H9 (cell line): ENCODE data around the gene GCK. TPM values are rescaled to one million over a fixed set of nuclear protein-coding genes. Genes with fewer than 3 reads are reported as not detected.

Source experiments
- DNase-seq: peaks from one replicate; pipeline ENCODE4 v3.0.0-alpha.2; 2017
- H2AFZ ChIP-seq: one replicate; pipeline ENCODE4 v1.6.1; 2013; ENCODE audit warnings: mild to moderate bottlenecking, low read length, control low read depth, moderate library complexity
- H2AK5ac ChIP-seq: 2 replicates; pipeline ENCODE4 v1.6.1; 2013; ENCODE audit warnings: low read length, control low read depth, mixed read lengths; ENCODE audit not compliant: insufficient read length
- H2BK120ac ChIP-seq: one replicate; pipeline ENCODE4 v1.6.1; 2013; ENCODE audit warnings: low read depth, mild to moderate bottlenecking, low read length, control low read depth, inconsistent platforms; ENCODE audit not compliant: poor library complexity, severe bottlenecking
- H2BK12ac ChIP-seq: 2 replicates; pipeline ENCODE4 v1.6.1; 2013; ENCODE audit warnings: low read length, control low read depth, mixed read lengths, low read depth; ENCODE audit not compliant: insufficient read length
- H2BK15ac ChIP-seq: 2 replicates; pipeline ENCODE4 v1.6.1; 2013; ENCODE audit warnings: low read depth, low read length, control low read depth
- H2BK20ac ChIP-seq: one replicate; pipeline ENCODE4 v1.6.1; 2013; ENCODE audit warnings: low read depth, mild to moderate bottlenecking, low read length, control low read depth, inconsistent platforms; ENCODE audit not compliant: poor library complexity, severe bottlenecking
- H2BK5ac ChIP-seq: 2 replicates; pipeline ENCODE4 v1.6.1; 2013; ENCODE audit warnings: low read length, control low read depth, mixed read lengths; ENCODE audit not compliant: insufficient read length
- H3K14ac ChIP-seq: 2 replicates; pipeline ENCODE4 v1.6.1; 2013; ENCODE audit warnings: low read length, control low read depth; ENCODE audit not compliant: insufficient read depth
- H3K18ac ChIP-seq: 2 replicates; pipeline ENCODE4 v1.6.1; 2013; ENCODE audit warnings: low read depth, mild to moderate bottlenecking, mixed read lengths, low read length, control low read depth; ENCODE audit not compliant: insufficient read length
- H3K23ac ChIP-seq: 2 replicates; pipeline ENCODE4 v1.6.1; 2013; ENCODE audit warnings: low read length, control low read depth, mixed read lengths, low read depth; ENCODE audit not compliant: insufficient read length
- H3K23me2 ChIP-seq: 2 replicates; pipeline ENCODE4 v1.6.1; 2013; ENCODE audit warnings: low read depth, mild to moderate bottlenecking, mixed read lengths, low read length, control low read depth; ENCODE audit not compliant: insufficient read length, poor library complexity, severe bottlenecking
- H3K27ac ChIP-seq: 2 replicates; pipeline ENCODE4 v1.5.1; 2013; ENCODE audit warnings: low read length, control low read depth, mixed read lengths, low read depth; ENCODE audit not compliant: insufficient read length
- H3K27me3 ChIP-seq: 2 replicates; pipeline ENCODE4 v1.6.1; 2013; ENCODE audit warnings: low read length, control low read depth, inconsistent platforms; ENCODE audit not compliant: insufficient read depth
- H3K4ac ChIP-seq: 2 replicates; pipeline ENCODE4 v1.6.1; 2013; ENCODE audit warnings: low read depth, mild to moderate bottlenecking, control low read depth, inconsistent platforms, low read length, moderate library complexity
- H3K4me1 ChIP-seq: 2 replicates; pipeline ENCODE4 v1.6.1; 2013; ENCODE audit warnings: low read length, control low read depth, inconsistent platforms; ENCODE audit not compliant: insufficient read depth
- H3K4me2 ChIP-seq: 2 replicates; pipeline ENCODE4 v1.6.1; 2013; ENCODE audit warnings: low read length, control low read depth, mixed read lengths; ENCODE audit not compliant: insufficient read length, insufficient read depth
- H3K56ac ChIP-seq: 2 replicates; pipeline ENCODE4 v1.6.1; 2013; ENCODE audit warnings: low read depth, mild to moderate bottlenecking, mixed read lengths, low read length, control low read depth; ENCODE audit not compliant: insufficient read length
- H3K79me1 ChIP-seq: 2 replicates; pipeline ENCODE4 v1.6.1; 2013; ENCODE audit warnings: low read depth, mild to moderate bottlenecking, moderate library complexity, low read length, control low read depth, inconsistent platforms; ENCODE audit not compliant: insufficient read depth, poor library complexity, severe bottlenecking
- H3K79me2 ChIP-seq: 2 replicates; pipeline ENCODE4 v1.6.1; 2013; ENCODE audit warnings: low read length, control low read depth, inconsistent platforms; ENCODE audit not compliant: insufficient read depth
- H3K9ac ChIP-seq: 2 replicates; pipeline ENCODE4 v1.6.1; 2013; ENCODE audit warnings: low read length, control low read depth, mixed read lengths; ENCODE audit not compliant: insufficient read length; ENCODE audit errors: extremely low read depth
- H3K9me3 ChIP-seq: one replicate; pipeline ENCODE4 v1.6.1; 2013; ENCODE audit warnings: low read depth, low read length, inconsistent platforms; ENCODE audit not compliant: control insufficient read depth
- H3T11ph ChIP-seq: one replicate; pipeline ENCODE4 v1.6.1; 2013; ENCODE audit warnings: mild to moderate bottlenecking, low read length, control low read depth, inconsistent platforms
- H4K20me1 ChIP-seq: one replicate; pipeline ENCODE4 v1.6.1; 2013; ENCODE audit not compliant: control insufficient read depth, insufficient read length, insufficient read depth
- H4K5ac ChIP-seq: 2 replicates; pipeline ENCODE4 v1.6.1; 2013; ENCODE audit warnings: low read depth, mild to moderate bottlenecking, mixed read lengths, low read length, control low read depth; ENCODE audit not compliant: insufficient read length
- H4K8ac ChIP-seq: replicated peaks from 2 replicates; pipeline ENCODE4 v1.6.1; 2013; ENCODE audit warnings: low read length, control low read depth, mixed read lengths, low read depth; ENCODE audit not compliant: insufficient read length
- H4K91ac ChIP-seq: 2 replicates; pipeline ENCODE4 v1.6.1; 2013; ENCODE audit warnings: low read depth, mild to moderate bottlenecking, moderate library complexity, mixed read lengths, low read length, control low read depth; ENCODE audit not compliant: insufficient read length
- H3K27ac Mint-ChIP-seq, 3 experiments: 2 replicates in 2 of 3; 3 replicates in 1 of 3; pipeline ENCODE4 v1.8.0; 2020 to 2021; ENCODE audit warnings: mixed read lengths in 3 of 3, mild to moderate bottlenecking in 1 of 3, moderate library complexity in 1 of 3
- H3K27me3 Mint-ChIP-seq: 2 replicates; pipeline ENCODE4 v1.8.0; 2021; ENCODE audit warnings: low read depth, mild to moderate bottlenecking, moderate library complexity, mixed read lengths
- H3K36me3 Mint-ChIP-seq, 3 experiments: 2 replicates in 2 of 3; 3 replicates in 1 of 3; pipeline ENCODE4 v1.8.0; 2020 to 2021; ENCODE audit warnings: low read depth in 3 of 3, mixed read lengths in 3 of 3; ENCODE audit not compliant: insufficient read depth in 1 of 3
- H3K4me1 Mint-ChIP-seq, 2 experiments: 2 replicates each; pipeline ENCODE4 v1.8.0; 2020; ENCODE audit warnings: mixed read lengths in 2 of 2
- H3K4me3 Mint-ChIP-seq, 2 experiments: 2 replicates in 1 of 2; 3 replicates in 1 of 2; pipeline ENCODE4 v1.8.0; 2020 to 2021; ENCODE audit warnings: mild to moderate bottlenecking in 2 of 2, mixed read lengths in 2 of 2, moderate library complexity in 1 of 2
- H3K9me3 Mint-ChIP-seq, 2 experiments: 2 replicates in 1 of 2; 3 replicates in 1 of 2; pipeline ENCODE4 v1.8.0; 2020; ENCODE audit warnings: mild to moderate bottlenecking in 2 of 2, mixed read lengths in 2 of 2, moderate library complexity in 1 of 2
- WGBS: extraction: QIAGEN DNeasy Blood & Tissue Kit; methylation state at CpG from one replicate; pipeline ENCODE4 v1.1.7; 2013; ENCODE audit warnings: missing lambda C conversion rate, low lambda C conversion rate, mixed read lengths; ENCODE audit not compliant: insufficient read length; ENCODE audit errors: extremely low coverage; 5-methylcytosine and 5-hydroxymethylcytosine counted together
- total RNA-seq: library from RNA; stranded (reverse); gene quantifications from 2 replicates; pipeline ENCODE4 v1.2.1, GENCODE V29; 2021
- TF ChIP-seq, protein P1 (sequence below): fragments of 200-600 bp; sonication (generic); conservative IDR thresholded peaks from 3 replicates; pipeline ENCODE4 v1.8.0; 2021; ENCODE audit warnings: antibody characterized with exemption, mild to moderate bottlenecking

Gene GCK
- total RNA-seq, 1 experiment from 2014 or later, result 0.98 TPM

DNA sequence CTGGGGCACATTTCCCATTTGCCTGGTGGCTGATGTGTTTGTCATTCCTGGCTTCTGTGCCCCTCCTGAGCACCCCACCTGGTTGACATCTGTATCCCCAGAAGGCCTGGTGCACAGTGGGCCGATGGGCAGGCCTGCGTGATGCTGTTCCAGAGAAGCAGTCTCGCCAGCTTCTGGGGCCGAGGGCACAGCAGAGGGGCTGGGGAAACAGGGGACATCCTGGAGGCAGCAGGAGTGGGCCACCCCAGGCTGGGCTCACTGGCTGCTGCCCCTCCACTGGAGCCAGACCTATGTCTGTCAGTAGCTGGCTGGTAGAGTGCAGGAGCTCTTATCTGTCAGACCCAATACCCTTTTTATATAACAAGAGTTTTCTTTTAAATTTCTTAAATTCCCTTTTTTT, 47.2 kb downstream of the GCK start:
- H3K23me2 ChIP-seq, result peaks cover 9% of the 10 kb centered on the region

More for the DNA sequence above, 47.2 kb downstream of the GCK start:
- no peak overlapping the region for H3K27ac Mint-ChIP-seq
- DNase-seq, result no peak
- Histone ChIP-seq H3K9ac (no peak overlapping the region), H2AK5ac (no peak overlapping the region), H2BK5ac (no peak overlapping the region), H3K14ac (no peak overlapping the region), H3K9me3 (no peaks in the 10 kb centered on the region), H2AFZ (no peak overlapping the region), H3K79me1 (no peaks in the 10 kb centered on the region), H2BK20ac (no peak overlapping the region), H3K4ac (no peak overlapping the region), H4K5ac (no peak overlapping the region), H3K18ac (no peak overlapping the region), H3T11ph (no peak overlapping the region), H3K4me2 (no peak overlapping the region), H3K27ac (no peak overlapping the region), H4K91ac (no peak overlapping the region), H2BK120ac (no peak overlapping the region), H4K20me1 (no peaks in the 10 kb centered on the region), H2BK15ac (no peak overlapping the region), H3K23ac (no peak overlapping the region), H3K56ac (no peak overlapping the region), H2BK12ac (no peak overlapping the region), H3K27me3 (peaks cover 8% of the 10 kb centered on the region; the same call in 1 of the 2 replicates), H3K79me2 (no peaks in the 10 kb centered on the region), H4K8ac (no peak overlapping the region), H3K4me1 (no peaks in the 10 kb centered on the region)
- TF ChIP-seq, protein P1, sequence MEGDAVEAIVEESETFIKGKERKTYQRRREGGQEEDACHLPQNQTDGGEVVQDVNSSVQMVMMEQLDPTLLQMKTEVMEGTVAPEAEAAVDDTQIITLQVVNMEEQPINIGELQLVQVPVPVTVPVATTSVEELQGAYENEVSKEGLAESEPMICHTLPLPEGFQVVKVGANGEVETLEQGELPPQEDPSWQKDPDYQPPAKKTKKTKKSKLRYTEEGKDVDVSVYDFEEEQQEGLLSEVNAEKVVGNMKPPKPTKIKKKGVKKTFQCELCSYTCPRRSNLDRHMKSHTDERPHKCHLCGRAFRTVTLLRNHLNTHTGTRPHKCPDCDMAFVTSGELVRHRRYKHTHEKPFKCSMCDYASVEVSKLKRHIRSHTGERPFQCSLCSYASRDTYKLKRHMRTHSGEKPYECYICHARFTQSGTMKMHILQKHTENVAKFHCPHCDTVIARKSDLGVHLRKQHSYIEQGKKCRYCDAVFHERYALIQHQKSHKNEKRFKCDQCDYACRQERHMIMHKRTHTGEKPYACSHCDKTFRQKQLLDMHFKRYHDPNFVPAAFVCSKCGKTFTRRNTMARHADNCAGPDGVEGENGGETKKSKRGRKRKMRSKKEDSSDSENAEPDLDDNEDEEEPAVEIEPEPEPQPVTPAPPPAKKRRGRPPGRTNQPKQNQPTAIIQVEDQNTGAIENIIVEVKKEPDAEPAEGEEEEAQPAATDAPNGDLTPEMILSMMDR, result no peak
- H3K36me3 Mint-ChIP-seq, result no peaks in the 10 kb centered on the region; a peak in 1 of 7 replicates
- no CpG with 5 or more reads among the region's 4 CpGs for WGBS
- H3K4me3 Mint-ChIP-seq, result no peak overlapping the region
- H3K27me3 Mint-ChIP-seq, result peaks cover 58% of the 10 kb centered on the region
- no peaks in the 10 kb centered on the region for H3K9me3 Mint-ChIP-seq
- H3K4me1 Mint-ChIP-seq, result peaks cover 9 to 17% of the 10 kb centered on the region in 2 experiments
